Left lung (tissue), 10 donors: ENCODE data around the gene AHCYL1. TPM values are rescaled to one million over a fixed set of nuclear protein-coding genes. Genes with fewer than 3 reads are reported as not detected.
A peak's percentile ranks its signal among the peaks of the same experiment; 100 is the strongest.

Experiments used
- ATAC-seq: fragments of 200-7000 bp; cut with Tn5 transposase; one replicate; pipeline ENCODE4 v1.9.1; 2020; ENCODE audit warnings: moderate library complexity
- DNase-seq, 4 donors: peaks; one replicate each; pipeline ENCODE4 v3.0.0-alpha.2; 2013 to 2020
- H3K27ac ChIP-seq, 2 donors: fragments of 200-600 bp; sonication (generic) in 1 of 2; one replicate each; pipeline versions ENCODE4 v1.5.0 to v1.8.0; 2020 to 2021
- H3K27me3 ChIP-seq, 2 donors: fragments of 200-600 bp; sonication (generic) in 1 of 2; one replicate each; pipeline versions ENCODE4 v1.5.0 to v1.8.0; 2020 to 2021
- H3K36me3 ChIP-seq, 2 donors: fragments of 200-600 bp; sonication (generic) in 1 of 2; one replicate each; pipeline versions ENCODE4 v1.5.0 to v1.8.0; 2020 to 2021
- H3K4me1 ChIP-seq, 2 donors: fragments of 200-600 bp; one replicate each; pipeline ENCODE4 v1.8.0; 2021
- H3K4me3 ChIP-seq, 2 donors: fragments of 200-600 bp; sonication (generic) in 1 of 2; one replicate each; pipeline versions ENCODE4 v1.5.0 to v1.8.0; 2020 to 2021; ENCODE audit warnings: mild to moderate bottlenecking in 1 of 2
- H3K9me3 ChIP-seq, 2 donors: fragments of 200-600 bp; sonication (generic) in 1 of 2; one replicate each; pipeline versions ENCODE4 v1.5.0 to v1.8.0; 2020 to 2021
- intact Hi-C, 2 donors: fragments of 100-400 bp; cut with DNase I; formaldehyde crosslinking; loops; one replicate each; pipeline versions ENCODE4 v1.11.2 to v1.14.2; 2022
- polyA plus RNA-seq, 6 donors: library from polyadenylated mRNA; unstranded; fragments of 120-200 nt; gene quantifications; one replicate each; pipeline ENCODE4 v1.2.1, GENCODE V29; 2013; ENCODE audit not compliant: insufficient read length in 6 of 6
- total RNA-seq, 2 donors: library from RNA; stranded (reverse); fragmentation: NEBNext Ultra II Directional; extraction: Animal tissue kit (Norgen Biotek cat#: 25700); gene quantifications; one replicate each; pipeline ENCODE4 v1.2.1, GENCODE V29; 2021
- TF ChIP-seq, protein P1 (sequence below), 2 donors: fragments of 200-600 bp; sonication (generic) in 1 of 2; IDR thresholded peaks; one replicate each; pipeline versions ENCODE4 v1.5.0 to v1.8.0; 2021; ENCODE audit warnings: antibody characterized with exemption in 2 of 2
- donor health status: DM: no; HTN: yes; CAD: no.
- donor health status: DM: no; HTN: no; CAD: no.

Gene AHCYL1
- total and polyA plus RNA-seq, 8 donors: 73.3 to 116 (median 83.9) TPM

DNA sequence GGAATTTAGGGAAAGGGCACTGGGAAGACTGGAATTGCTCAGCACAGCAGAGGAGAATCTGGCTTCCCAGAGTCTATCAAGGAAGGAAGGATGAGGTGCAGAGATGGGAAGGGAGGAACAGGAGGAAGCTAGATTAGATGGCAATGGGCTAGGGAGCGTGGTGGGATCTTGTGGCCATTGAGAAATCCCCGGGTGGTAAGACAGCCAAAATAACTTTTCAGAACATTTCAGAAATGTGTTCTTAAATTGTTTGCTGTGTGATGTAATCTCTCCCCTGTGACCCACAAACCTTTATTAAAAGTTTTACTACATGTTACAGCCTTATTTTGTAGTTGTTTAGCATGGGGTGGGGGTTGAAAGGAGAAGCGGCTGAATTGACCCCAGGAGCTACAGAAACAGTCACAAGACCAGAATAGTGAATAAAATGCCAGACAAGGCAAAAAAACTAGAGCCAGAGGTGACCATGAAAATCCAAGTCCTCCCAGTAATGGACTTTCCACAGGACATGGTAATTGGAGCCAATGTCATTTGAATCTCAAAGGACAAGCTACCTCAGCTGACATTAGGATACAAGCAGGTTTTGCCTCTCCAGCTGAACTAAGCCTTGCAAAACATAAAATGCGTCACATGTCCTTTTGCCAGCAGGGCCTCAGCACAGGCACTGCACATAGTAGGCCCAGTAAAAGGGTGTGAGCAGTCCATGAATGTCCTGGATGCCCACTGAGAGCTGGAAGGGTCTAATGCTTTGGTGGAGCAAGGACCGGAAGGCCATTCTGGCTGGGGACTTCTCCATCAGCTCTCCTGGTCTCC is 980 bp upstream of the AHCYL1 start:
- Histone ChIP-seq H3K9me3 (no peaks in the 10 kb centered on the region), H3K27me3 (no peaks in the 10 kb centered on the region), H3K4me1 (peaks cover 25 to 58% of the 10 kb centered on the region in 2 donors), H3K27ac (no peak overlapping the region), H3K36me3 (no peaks in the 10 kb centered on the region), H3K4me3 (no peak overlapping the region)
- intact Hi-C loops: loop anchor here (2.0 to 10.0 kb wide), 5 partner anchors 191 to 439 kb away; partner anchors contain the start of gene GNAI3 (in 1 of the 2)
- ATAC-seq (no peak), DNase-seq (no peak)
- TF ChIP-seq, protein P1, sequence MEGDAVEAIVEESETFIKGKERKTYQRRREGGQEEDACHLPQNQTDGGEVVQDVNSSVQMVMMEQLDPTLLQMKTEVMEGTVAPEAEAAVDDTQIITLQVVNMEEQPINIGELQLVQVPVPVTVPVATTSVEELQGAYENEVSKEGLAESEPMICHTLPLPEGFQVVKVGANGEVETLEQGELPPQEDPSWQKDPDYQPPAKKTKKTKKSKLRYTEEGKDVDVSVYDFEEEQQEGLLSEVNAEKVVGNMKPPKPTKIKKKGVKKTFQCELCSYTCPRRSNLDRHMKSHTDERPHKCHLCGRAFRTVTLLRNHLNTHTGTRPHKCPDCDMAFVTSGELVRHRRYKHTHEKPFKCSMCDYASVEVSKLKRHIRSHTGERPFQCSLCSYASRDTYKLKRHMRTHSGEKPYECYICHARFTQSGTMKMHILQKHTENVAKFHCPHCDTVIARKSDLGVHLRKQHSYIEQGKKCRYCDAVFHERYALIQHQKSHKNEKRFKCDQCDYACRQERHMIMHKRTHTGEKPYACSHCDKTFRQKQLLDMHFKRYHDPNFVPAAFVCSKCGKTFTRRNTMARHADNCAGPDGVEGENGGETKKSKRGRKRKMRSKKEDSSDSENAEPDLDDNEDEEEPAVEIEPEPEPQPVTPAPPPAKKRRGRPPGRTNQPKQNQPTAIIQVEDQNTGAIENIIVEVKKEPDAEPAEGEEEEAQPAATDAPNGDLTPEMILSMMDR (IDR thresholded peaks at IDR 0.05): no peak

DNA sequence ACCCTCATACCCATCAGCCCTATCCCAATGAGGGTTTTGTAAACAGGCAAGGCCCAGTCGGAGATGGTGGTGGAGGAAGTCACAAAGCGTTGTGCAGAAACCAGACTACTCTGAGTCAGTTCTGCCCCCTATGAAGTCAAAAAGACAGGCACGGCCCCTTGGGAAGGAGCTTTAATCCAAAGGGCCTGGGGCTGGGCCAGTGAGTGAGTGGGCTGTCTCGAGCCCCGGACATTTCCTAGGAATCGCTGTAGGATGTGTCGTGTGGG is 442 bp upstream of the AHCYL1 start:
- H3K9me3 ChIP-seq: no peaks in the 10 kb centered on the region
- H3K4me1 ChIP-seq: peaks cover 21 to 55% of the 10 kb centered on the region in 2 donors
- TF ChIP-seq, protein P1 (IDR thresholded peaks at IDR 0.05): no peak
- intact Hi-C loops: loop anchor here (2.0 to 10.0 kb wide), 5 partner anchors 192 to 439 kb away; partner anchors contain the start of gene GNAI3 (in 1 of the 2)
- DNase-seq (no peak), ATAC-seq (peak; percentile 2)
- no peaks in the 10 kb centered on the region for H3K27me3 ChIP-seq
- no peak overlapping the region for H3K27ac ChIP-seq
- H3K36me3 ChIP-seq: no peaks in the 10 kb centered on the region
- no peak overlapping the region for H3K4me3 ChIP-seq

DNA sequence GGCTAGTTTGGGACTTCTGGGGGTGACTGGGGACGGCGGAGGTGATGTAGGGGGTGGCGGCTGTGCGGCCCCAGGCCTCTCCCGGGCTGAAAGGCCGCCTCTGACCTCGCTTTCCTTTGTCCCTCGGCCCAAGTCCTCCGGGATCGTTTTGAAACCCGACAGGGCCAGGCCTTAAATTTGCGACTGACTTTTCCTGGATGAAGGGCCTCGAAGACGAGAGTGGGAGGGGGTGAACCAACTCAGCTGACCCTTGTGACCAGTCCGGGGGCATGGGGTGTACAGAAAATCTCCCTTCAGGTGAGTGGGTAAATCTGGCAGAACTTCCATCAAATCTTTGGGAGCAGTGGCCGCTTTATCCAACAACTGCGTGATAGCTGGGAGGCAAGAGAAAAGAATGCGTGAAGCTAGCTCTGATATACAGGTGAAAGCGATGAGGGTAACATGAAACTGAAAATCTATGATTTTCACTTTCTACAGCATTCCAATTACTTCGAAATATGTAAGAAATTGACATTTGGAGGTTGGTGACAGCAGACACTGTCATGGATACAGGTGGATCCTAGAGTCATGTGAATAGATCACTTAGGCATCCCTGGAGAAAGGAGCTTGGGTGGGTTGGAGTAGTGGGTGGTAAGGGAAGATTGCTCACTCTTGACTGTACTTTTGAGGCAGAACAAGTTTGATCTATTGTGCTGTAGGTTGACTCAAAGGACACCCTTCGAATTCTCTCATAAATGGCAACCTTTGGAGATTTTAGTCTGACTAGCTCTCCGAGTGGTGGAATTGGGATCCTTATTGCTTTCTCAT is 885 bp downstream of the AHCYL1 start:
- Histone ChIP-seq H3K27me3 (no peaks in the 10 kb centered on the region), H3K4me1 (peaks cover 18 to 59% of the 10 kb centered on the region in 2 donors), H3K27ac (peak overlapping the region; percentile 93 to 94), H3K36me3 (no peaks in the 10 kb centered on the region), H3K4me3 (peak overlapping the region; percentile 45 to 68), H3K9me3 (no peaks in the 10 kb centered on the region)
- intact Hi-C loops: loop anchor here (2.0 to 10.0 kb wide), 3 partner anchors 207 to 441 kb away; partner anchors contain the start of gene GNAI3 (in 1 of the 2)
- peak; percentile 7 for ATAC-seq
- TF ChIP-seq, protein P1 (IDR thresholded peaks at IDR 0.05): no peak
- peak in 2 of 4 donors; percentile 36 to 37 for DNase-seq

DNA sequence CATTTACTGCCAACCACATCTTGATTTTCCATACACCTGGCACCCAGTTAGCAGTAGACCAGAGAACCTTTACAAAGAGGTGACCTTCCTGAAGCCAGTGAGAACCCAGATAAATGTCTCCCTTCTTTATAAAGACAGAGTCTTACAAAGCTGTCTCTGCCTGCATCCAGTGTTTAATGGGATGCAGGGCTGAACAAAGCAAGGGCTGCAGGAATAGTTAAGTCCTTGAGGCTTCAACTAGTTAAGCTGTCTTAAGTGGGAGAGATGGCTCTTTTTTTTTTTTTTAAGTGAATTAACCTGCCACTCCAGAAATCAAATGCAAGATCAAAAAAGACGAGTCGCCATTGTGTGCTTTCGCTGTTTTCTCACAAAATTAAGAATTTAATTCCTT is 1.5 kb downstream of the AHCYL1 start:
- no peaks in the 10 kb centered on the region for H3K36me3 ChIP-seq
- DNase-seq (no peak), ATAC-seq (no peak)
- H3K27ac ChIP-seq: no peak overlapping the region
- H3K9me3 ChIP-seq: no peaks in the 10 kb centered on the region
- TF ChIP-seq, protein P1 (IDR thresholded peaks at IDR 0.05): no peak
- peaks cover 19 to 65% of the 10 kb centered on the region in 2 donors for H3K4me1 ChIP-seq
- intact Hi-C loops: loop anchor here (10.0 kb wide), 2 partner anchors 211 to 441 kb away; partner anchors contain the start of gene GNAI3 (in 1 of the 2)
- H3K27me3 ChIP-seq: no peaks in the 10 kb centered on the region
- peak overlapping the region; percentile 45 to 68 for H3K4me3 ChIP-seq
